Cardiac fibroblast (primary cell): ENCODE data around the gene SESTD1.
"Not testable (repeated sequence)": the region's sequence is repeated elsewhere in the genome, so short reads cannot be mapped to it uniquely, and the experiment has no call there.

Experiments used
- DNase-seq, 2 donors: peaks; one replicate each; pipeline versions ENCODE4 v3.0.0 to v3.0.0-alpha.2; 2010; ENCODE audit warnings: low read depth in 2 of 2
- H3K4me3 ChIP-seq, 2 donors: replicated peaks in 1 of 2; 1 replicate in 1 of 2; 2 replicates in 1 of 2; pipeline ENCODE4 v1.5.1; 2011; ENCODE audit warnings: low read depth in 2 of 2, low read length in 2 of 2, mild to moderate bottlenecking in 2 of 2, moderate library complexity in 1 of 2
- CTCF ChIP-seq: IDR thresholded peaks from one replicate; pipeline ENCODE4 v1.5.1; 2011; ENCODE audit warnings: low read depth, mild to moderate bottlenecking, low read length, inconsistent platforms

Gene SESTD1

DNA sequence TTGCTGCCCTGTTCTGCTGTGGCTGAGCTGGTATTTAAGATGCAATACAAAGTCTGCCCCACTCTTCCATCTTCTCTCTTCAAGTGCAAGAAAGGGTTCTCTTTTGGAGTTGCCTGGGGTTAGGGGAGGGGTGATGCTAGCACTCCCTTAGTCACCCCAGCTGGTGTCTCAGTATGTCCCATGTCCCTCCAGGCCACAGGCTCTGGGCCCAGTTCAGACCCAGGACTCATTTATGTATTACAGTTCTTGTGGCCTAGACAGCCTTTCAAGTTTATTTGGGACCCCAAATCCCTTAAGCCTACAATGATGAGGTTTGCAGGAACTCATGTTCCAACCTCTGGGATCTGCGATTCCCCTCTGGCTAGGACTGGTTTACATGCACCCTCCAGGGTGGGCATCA lies 167.5 kb downstream of the SESTD1 start:
- H3K4me3 ChIP-seq, result no peak overlapping the region
- no peak for TF ChIP-seq CTCF
- no peak for DNase-seq

- no peak overlapping the region for H3K4me3 ChIP-seq
- DNase-seq, result no peak
- TF ChIP-seq CTCF, result no peak
Observed at GRCh38 chr2:179096090-179096489, 168.5 kb downstream of the SESTD1 start.

- DNase-seq, result not testable (repeated sequence)
Observed at GRCh38 chr2:179092912-179093311, 171.7 kb downstream of the SESTD1 start.

GRCh38 chr2:179082697-179083096 lies 181.9 kb downstream of the SESTD1 start:
- no peak for TF ChIP-seq CTCF
- no peak for DNase-seq
- H3K4me3 ChIP-seq, result no peak overlapping the region

More at GRCh38 chr2:179092912-179093311, 171.7 kb downstream of the SESTD1 start:
- H3K4me3 ChIP-seq, result not testable (repeated sequence)

GRCh38 chr2:179081954-179082353 lies 182.7 kb downstream of the SESTD1 start:
- TF ChIP-seq CTCF, result no peak
- DNase-seq, result no peak
- H3K4me3 ChIP-seq, result no peak overlapping the region

GRCh38 chr2:179072527-179072926 lies 192.1 kb downstream of the SESTD1 start:
- DNase-seq, result no peak
- no peak overlapping the region for H3K4me3 ChIP-seq
- no peak for TF ChIP-seq CTCF

DNA sequence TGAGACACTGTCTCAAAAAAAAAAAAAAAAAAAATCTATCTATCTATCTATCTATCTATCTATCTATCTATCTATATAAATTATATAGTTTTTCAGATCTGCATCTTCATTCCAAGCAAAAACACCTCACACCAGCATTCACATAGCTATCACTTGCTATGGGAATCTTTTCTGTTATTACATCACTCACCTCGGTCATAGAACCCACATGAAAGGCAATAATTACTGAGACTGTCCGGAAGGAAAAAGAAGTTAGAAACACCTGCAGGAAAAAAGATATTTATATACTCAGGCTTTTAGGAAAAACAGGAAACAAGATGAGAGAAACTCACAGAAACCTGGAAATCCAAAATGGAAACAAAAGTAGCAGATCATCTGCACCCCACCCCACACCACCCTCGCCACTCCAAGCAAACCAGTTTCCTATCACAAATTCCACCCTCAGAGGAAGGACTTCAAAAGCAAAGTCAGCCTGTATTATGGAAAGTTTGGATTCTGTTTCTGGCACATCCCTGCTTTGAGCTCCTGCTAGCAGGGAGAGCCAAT lies 192.7 kb downstream of the SESTD1 start:
- TF ChIP-seq CTCF, result no peak
- H3K4me3 ChIP-seq, result no peak overlapping the region
- DNase-seq, result no peak
